ENCODE results near the gene ZC3H7A.

The ZC3H7A gene

GRCh38 chr16:11705311-11706025 lies 91.6 kb downstream of the ZC3H7A start:
- DNase-seq (ENCODE audit: low read depth) = no peak
